Prostate gland (tissue), 2 donors: Measurements from ENCODE around the gene G6PC3. TPM values are rescaled to one million over a fixed set of nuclear protein-coding genes. Genes with fewer than 3 reads are reported as not detected.
A peak's percentile ranks its signal among the peaks of the same experiment; 100 is the strongest.
"Not testable (repeated sequence)": the region's sequence is repeated elsewhere in the genome, so short reads cannot be mapped to it uniquely, and the experiment has no call there.

Experiments
- DNase-seq: peaks from one replicate; pipeline ENCODE4 v3.0.0-alpha.2; 2019; ENCODE audit warnings: low spot score
- H3K27ac ChIP-seq, 2 donors: fragments of 200-600 bp; sonication (generic); 2 replicates each; pipeline ENCODE4 v1.5.1; 2017 to 2019
- H3K27me3 ChIP-seq: fragments of 200-600 bp; sonication (generic); replicated peaks from 2 replicates; pipeline ENCODE4 v1.5.1; 2019; ENCODE audit not compliant: insufficient read depth
- H3K36me3 ChIP-seq, 2 donors: fragments of 200-600 bp; sonication (generic); 1 replicate in 1 of 2; 2 replicates in 1 of 2; pipeline versions ENCODE4 v1.5.1 to v1.8.1; 2017 to 2019
- H3K4me1 ChIP-seq: fragments of 200-600 bp; sonication (generic); replicated peaks from 2 replicates; pipeline ENCODE4 v1.5.1; 2019
- H3K4me3 ChIP-seq, 2 donors: fragments of 200-600 bp; sonication (generic); 2 replicates each; pipeline ENCODE4 v1.5.1; 2017 to 2019
- H3K9me3 ChIP-seq: fragments of 200-600 bp; sonication (generic); 2 replicates; pipeline ENCODE4 v1.5.1; 2017
- POLR2A ChIP-seq: fragments of 450-650 bp; IDR thresholded peaks from one replicate; pipeline ENCODE4 v1.6.1; 2016; ENCODE audit warnings: antibody characterized with exemption, mild to moderate bottlenecking
- POLR2AphosphoS5 ChIP-seq: sonication (generic); formaldehyde crosslinking; IDR thresholded peaks from one replicate; pipeline ENCODE4 v1.6.1; 2017; ENCODE audit warnings: antibody characterized with exemption
- WGBS: methylation state at CpG from one replicate; pipeline ENCODE4 v1.1.5; 2018; 5-methylcytosine and 5-hydroxymethylcytosine counted together
- intact Hi-C: fragments of 100-400 bp; cut with DNase I; formaldehyde crosslinking; loops from one replicate; pipeline ENCODE4 v1.14.2; 2022
- total RNA-seq, 2 donors: library from RNA; depleted of rRNA; stranded (reverse); fragments of >200 nt; gene quantifications; one replicate each; pipeline ENCODE4 v1.1.0, GENCODE V29; 2016
- TF ChIP-seq, protein P1 (sequence below), 4 experiments: fragments of 200-600 bp in 2 of 4; fragments of 450-650 bp in 2 of 4; sonication (generic) in 2 of 4; IDR thresholded peaks; 1 replicate in 3 of 4; 2 replicates in 1 of 4; pipeline ENCODE4 v1.5.1; 2016 to 2019; ENCODE audit warnings: antibody characterized with exemption in 4 of 4, mild to moderate bottlenecking in 2 of 4, moderate library complexity in 2 of 4

The G6PC3 gene, protein sequence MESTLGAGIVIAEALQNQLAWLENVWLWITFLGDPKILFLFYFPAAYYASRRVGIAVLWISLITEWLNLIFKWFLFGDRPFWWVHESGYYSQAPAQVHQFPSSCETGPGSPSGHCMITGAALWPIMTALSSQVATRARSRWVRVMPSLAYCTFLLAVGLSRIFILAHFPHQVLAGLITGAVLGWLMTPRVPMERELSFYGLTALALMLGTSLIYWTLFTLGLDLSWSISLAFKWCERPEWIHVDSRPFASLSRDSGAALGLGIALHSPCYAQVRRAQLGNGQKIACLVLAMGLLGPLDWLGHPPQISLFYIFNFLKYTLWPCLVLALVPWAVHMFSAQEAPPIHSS
- total RNA-seq: 10 to 100 TPM; 68.9 to 84.8 TPM

DNA sequence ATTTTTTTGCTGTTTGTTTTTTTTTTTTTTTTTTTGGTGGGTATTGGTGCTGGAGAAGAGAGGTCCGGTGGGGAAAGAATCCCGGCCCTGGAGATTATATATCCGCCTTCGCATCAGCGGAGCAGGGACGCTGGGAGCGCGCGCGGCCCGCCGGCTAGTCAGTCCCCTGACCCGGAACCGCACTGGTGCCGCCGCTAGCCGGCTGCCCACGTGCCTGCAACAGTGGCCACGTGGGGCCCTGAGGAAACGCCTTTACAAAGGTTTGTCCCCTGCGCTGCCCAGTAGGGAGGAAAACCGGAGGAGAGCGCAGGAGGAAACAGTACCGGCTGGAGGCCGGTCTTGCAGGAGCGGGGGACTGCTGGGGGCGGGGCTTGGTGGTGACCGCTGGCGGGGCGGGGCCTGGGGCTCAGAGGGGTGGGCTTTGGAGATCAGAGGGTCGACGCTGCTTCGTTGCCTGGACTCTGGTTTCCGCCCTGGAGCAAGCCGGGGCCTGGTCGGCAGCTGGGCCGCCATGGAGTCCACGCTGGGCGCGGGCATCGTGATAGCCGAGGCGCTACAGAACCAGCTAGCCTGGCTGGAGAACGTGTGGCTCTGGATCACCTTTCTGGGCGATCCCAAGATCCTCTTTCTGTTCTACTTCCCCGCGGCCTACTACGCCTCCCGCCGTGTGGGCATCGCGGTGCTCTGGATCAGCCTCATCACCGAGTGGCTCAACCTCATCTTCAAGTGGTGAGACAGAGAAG is at the start of gene G6PC3:
G6PC3 (plus strand) TSS at position 281 of the 743 bp plus-strand sequence; CDS start at position 512, 231 bp downstream.
- under 1% methylated on average over 48 of the region's 53 CpGs for WGBS
- intact Hi-C loops: loop anchor here (1.0 kb wide), 1 partner anchor 53 kb away; the partner anchor contains the start of gene HDAC5
- DNase-seq: peak; percentile 95
- peak within 1 kb of the TSS; percentile 52 to 75 for H3K4me3 ChIP-seq
- peak within 1 kb of the TSS; percentile 85 to 89 for H3K27ac ChIP-seq
- no peaks in the 10 kb centered on the region for H3K9me3 ChIP-seq
- H3K4me1 ChIP-seq: peaks cover 14% of the 10 kb centered on the region
- H3K36me3 ChIP-seq: no peaks in the 10 kb centered on the region
- no peaks in the 10 kb centered on the region for H3K27me3 ChIP-seq
- TF ChIP-seq POLR2A: peak; percentile 61
- TF ChIP-seq, protein P1, sequence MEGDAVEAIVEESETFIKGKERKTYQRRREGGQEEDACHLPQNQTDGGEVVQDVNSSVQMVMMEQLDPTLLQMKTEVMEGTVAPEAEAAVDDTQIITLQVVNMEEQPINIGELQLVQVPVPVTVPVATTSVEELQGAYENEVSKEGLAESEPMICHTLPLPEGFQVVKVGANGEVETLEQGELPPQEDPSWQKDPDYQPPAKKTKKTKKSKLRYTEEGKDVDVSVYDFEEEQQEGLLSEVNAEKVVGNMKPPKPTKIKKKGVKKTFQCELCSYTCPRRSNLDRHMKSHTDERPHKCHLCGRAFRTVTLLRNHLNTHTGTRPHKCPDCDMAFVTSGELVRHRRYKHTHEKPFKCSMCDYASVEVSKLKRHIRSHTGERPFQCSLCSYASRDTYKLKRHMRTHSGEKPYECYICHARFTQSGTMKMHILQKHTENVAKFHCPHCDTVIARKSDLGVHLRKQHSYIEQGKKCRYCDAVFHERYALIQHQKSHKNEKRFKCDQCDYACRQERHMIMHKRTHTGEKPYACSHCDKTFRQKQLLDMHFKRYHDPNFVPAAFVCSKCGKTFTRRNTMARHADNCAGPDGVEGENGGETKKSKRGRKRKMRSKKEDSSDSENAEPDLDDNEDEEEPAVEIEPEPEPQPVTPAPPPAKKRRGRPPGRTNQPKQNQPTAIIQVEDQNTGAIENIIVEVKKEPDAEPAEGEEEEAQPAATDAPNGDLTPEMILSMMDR (IDR thresholded peaks at IDR 0.05): peak in 2 of 4 experiments; percentile 22 to 49
- peak; percentile 99 for TF ChIP-seq POLR2AphosphoS5

DNA sequence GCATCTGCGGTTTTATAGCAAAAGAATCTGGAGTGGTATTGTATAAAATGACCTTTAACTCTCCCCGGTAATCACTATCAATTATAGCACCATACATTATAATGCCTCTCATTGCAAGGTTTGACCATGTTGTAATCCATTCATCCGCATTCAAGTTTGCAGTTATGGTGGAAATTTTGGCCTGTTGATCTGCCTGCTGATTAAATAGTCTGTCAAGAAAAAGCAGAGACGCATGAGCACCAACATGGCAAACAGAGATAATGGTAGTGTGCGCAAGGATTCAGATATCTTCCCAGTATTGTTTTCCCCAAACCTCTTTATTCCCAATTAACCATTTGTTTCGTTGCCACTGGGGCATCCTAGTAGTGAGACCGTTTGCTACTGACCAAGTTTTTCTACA is 49.3 kb upstream of the G6PC3 start:
- H3K36me3 ChIP-seq, H3K9me3 ChIP-seq, H3K4me3 ChIP-seq, DNase-seq, intact Hi-C loops, H3K27ac ChIP-seq, H3K4me1 ChIP-seq, H3K27me3 ChIP-seq: not testable (repeated sequence)
- WGBS: 92% methylated on average over 7 of the region's 7 CpGs

DNA sequence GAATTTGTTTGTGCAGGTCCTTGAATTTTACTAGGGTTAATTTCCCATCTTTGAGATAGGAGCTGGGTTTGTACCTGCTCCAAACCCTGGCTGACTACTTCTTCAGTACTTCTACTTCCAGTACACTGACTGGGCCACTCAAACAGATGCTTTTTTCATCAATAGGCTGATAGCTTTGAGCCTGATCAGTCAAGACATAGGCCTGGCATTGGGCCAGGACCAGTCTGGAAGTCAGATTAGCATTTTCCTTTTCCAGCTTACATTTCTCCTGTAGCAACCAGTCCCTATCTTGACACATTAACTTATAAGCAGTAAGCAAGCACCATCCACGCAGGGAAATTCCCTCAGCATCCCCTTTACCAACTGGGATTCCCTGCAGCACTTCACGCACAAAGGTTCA is 48.3 kb upstream of the G6PC3 start:
- H3K27me3 ChIP-seq: no peaks in the 10 kb centered on the region
- no peaks in the 10 kb centered on the region for H3K4me1 ChIP-seq
- H3K4me3 ChIP-seq: no peak overlapping the region
- DNase-seq: no peak
- no peaks in the 10 kb centered on the region for H3K9me3 ChIP-seq
- WGBS: 97% methylated on average over 2 of the region's 2 CpGs
- intact Hi-C loops: no loop called here
- H3K27ac ChIP-seq: no peak overlapping the region
- H3K36me3 ChIP-seq: no peaks in the 10 kb centered on the region
- TF ChIP-seq POLR2A (no peak), POLR2AphosphoS5 (no peak)
- TF ChIP-seq, protein P1 (IDR thresholded peaks at IDR 0.05): no peak

DNA sequence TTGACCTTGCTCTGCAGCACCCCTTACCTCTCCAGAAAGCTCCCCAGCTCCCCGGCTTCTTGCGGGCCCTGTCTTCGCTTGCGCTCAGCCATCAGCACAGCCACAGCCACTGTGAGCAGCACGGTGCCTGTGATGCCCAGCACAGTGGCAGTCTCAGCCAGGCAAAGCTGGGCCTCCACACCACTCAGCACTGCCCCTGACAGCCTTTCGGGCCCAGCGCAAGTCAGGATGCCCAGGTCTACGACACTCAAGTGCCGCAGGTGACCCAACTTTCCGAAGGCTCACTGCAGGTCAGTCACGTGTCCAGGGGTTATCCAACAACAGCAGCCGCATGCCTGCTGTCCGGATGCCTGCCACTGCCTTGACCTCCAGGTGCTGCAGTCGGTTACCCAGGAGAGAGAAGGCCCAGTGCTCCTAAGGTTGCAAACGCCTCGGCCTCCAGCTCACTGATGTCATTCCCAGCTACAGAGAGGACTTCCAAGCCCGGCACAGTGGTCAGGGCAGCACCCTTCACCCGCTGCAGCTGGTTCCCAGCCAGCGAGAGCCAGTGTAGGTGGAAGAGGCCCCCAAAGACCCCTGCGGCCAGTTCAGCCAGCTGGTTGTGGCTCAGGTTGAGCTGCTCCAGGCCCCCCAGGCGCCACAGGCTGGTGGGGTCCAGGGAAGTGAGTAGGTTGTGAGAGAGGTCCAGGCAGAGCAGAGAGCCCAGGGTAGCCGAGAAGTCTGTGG is 46.8 kb upstream of the G6PC3 start:
- WGBS: 93% methylated on average over 17 of the region's 22 CpGs
- DNase-seq: no peak
- H3K9me3 ChIP-seq: no peaks in the 10 kb centered on the region
- no peak overlapping the region for H3K27ac ChIP-seq
- H3K4me1 ChIP-seq: no peaks in the 10 kb centered on the region
- H3K36me3 ChIP-seq: no peaks in the 10 kb centered on the region
- no peaks in the 10 kb centered on the region for H3K27me3 ChIP-seq
- H3K4me3 ChIP-seq: no peak overlapping the region
- intact Hi-C loops: no loop called here
- TF ChIP-seq, protein P1 (IDR thresholded peaks at IDR 0.05): no peak
- TF ChIP-seq POLR2A: no peak
- TF ChIP-seq POLR2AphosphoS5: no peak

DNA sequence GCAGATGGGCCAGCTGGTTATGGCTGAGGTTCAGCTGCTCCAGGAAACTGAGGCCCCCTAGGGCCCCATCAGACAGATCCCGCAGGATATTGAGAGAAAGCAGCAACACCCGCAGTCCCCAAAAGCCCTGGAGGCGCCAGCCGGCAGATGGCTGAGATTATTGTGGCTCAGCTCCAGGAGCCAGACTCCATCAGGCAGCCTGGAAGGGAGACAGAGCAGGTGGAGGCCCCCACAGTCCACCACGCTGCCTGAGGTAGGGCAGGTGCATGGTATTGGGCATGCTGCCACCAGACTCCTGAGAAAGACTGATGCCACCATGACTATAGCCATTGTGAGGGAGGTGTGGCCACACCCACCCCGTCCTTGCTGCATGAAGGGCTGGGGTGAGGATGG is 46.3 kb upstream of the G6PC3 start:
- 60% methylated on average over 6 of the region's 6 CpGs for whole genome bisulfite sequencing
- no peaks in the 10 kb centered on the region for H3K9me3 ChIP-seq
- no peaks in the 10 kb centered on the region for H3K36me3 ChIP-seq
- no peak for DNase-seq
- intact Hi-C loops: no loop called here
- no peak for TF ChIP-seq POLR2AphosphoS5
- no peak for TF ChIP-seq POLR2A
- TF ChIP-seq, protein P1 (IDR thresholded peaks at IDR 0.05): no peak
- H3K27ac ChIP-seq: no peak overlapping the region
- H3K4me3 ChIP-seq: no peak overlapping the region
- no peaks in the 10 kb centered on the region for H3K4me1 ChIP-seq
- H3K27me3 ChIP-seq: no peaks in the 10 kb centered on the region
